Mammary epithelial cell (primary cell): Measurements from ENCODE around the gene YY1AP1.
"Not testable (repeated sequence)": the region's sequence is repeated elsewhere in the genome, so short reads cannot be mapped to it uniquely, and the experiment has no call there.

Experiments
- CTCF ChIP-seq, 2 donors: IDR thresholded peaks in 1 of 2; conservative IDR thresholded peaks in 1 of 2; 2 replicates each; pipeline ENCODE4 v1.5.1; 2011 to 2012; ENCODE audit warnings: inconsistent platforms in 2 of 2, low read length in 2 of 2, mild to moderate bottlenecking in 2 of 2, control low read depth in 1 of 2, low read depth in 1 of 2; ENCODE audit not compliant: insufficient read depth in 1 of 2; ENCODE audit errors: extremely low read depth in 1 of 2
- EZH2 ChIP-seq: IDR thresholded peaks from 2 replicates; pipeline ENCODE4 v1.6.1; 2012; ENCODE audit warnings: low read length, inconsistent platforms, borderline replicate concordance

- TF ChIP-seq CTCF (conservative IDR thresholded peaks at IDR 0.05 in 1 of 2, IDR thresholded peaks at IDR 0.05 in 1 of 2; ENCODE audit: extremely low read depth in 1 of 2, insufficient read depth in 1 of 2, low read depth in 1 of 2, low read length in 2 of 2); EZH2: not testable (repeated sequence)
These were observed 570 bp upstream of the YY1AP1 start, which contains the start of gene DAP3 for GRCh38 chr1:155689081-155689607.
